ENCODE data around the gene FAH.

DNA sequence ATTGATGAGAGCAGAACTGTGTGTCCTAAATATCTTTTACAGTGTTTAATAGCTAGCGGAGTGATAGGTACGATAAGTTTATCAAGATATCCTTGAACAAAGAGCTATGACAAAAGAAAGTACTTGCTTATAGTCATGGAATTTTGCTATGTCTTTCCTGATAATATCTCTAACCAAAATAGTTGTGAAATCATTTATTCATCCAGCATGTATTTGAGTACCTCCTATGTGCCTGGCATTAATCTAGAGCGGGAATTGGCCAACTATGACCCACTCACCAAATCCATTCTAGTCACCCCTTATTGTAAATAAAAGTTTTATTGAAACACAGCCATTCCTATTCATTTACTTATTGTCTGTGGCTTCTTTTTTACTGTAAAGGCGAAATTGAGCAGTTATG is 46.7 kb upstream of the FAH start:
- TF ChIP-seq EZH2phosphoT487 (IDR thresholded peaks at IDR 0.05; ENCODE audit: insufficient read depth, low read depth) (no peak), EZH2 (IDR thresholded peaks at IDR 0.05; ENCODE audit: insufficient read depth, poor library complexity, severe bottlenecking) (no peak)
